ENCODE results near the gene CHSY1.

The CHSY1 gene

DNA sequence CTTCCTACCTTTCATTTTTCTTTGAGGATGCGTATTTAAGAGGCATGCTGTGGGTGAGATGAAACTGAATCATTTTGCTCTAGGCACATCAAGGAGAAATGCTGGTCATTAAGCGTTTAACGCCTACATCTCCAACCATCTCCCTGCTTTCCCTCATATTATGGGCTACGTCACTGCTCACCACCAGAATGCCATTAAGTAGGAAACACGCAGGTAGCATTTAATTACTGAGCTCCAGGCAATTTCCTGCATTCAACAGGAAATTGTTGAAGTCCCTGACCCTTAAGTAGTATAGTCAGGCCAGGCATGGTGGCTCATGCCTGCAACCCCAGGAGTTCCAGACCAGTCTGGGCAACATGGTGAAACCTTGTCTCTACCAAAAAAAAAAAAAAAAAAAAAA is 66.1 kb downstream of the CHSY1 start:
- no peak for DNase-seq

DNA sequence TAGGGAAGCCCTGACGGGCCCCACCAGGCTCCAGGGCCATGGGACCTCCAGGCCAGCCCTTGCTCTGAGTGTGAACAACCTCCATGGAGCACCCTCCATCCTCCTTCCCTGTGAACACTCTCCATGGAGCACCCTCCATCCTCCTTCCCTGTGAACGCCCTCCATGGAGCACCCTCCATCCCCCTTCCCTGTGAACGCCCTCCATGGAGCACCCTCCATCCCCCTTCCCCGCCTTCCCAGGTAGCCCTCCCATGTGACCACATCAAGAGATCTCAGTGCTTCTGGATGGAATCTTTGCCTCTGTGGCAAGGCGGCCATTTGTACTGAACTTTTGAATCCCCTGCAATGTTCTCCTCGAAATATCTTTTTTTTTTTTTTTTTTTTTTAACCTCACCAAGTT is 66.5 kb downstream of the CHSY1 start:
- peak; percentile 56 for DNase-seq

DNA sequence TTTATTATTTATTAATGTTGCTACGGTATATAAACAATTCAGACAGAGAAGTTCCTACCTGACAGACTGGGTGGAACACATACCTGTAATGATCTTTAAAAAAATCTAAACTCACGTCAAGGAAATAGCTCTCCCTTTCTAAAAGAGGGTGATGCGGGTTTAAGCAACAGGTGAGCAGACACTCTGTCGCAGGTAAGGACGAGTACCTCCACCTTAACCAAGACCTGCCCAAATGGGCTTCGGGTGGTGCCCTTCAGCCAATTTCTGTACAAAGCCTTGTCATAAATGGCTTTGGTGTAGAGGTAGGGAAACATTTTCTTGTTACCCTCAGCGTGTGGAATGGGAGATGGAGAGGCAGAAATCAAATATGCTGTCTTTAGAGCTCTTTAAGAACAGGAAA is 67.0 kb downstream of the CHSY1 start:
- DNase-seq = peak; percentile 37

DNA sequence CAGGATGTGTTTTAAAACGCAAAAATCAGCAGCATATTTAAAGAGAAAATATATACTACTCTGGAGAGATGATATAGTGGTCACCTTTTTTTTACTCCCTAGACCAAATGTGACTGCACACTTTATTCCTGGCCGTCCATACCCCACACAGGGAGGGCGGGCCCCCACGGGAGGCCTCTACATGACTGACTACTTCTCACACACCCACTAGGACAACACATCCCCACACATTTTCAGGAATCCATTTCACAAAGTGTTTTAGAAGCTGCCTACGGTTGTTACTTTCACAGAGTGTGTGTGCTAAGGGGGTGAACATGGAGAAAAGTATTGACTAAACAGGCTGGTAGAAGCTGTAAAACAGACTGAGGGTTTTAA is 67.9 kb downstream of the CHSY1 start:
- DNase-seq = no peak

DNA sequence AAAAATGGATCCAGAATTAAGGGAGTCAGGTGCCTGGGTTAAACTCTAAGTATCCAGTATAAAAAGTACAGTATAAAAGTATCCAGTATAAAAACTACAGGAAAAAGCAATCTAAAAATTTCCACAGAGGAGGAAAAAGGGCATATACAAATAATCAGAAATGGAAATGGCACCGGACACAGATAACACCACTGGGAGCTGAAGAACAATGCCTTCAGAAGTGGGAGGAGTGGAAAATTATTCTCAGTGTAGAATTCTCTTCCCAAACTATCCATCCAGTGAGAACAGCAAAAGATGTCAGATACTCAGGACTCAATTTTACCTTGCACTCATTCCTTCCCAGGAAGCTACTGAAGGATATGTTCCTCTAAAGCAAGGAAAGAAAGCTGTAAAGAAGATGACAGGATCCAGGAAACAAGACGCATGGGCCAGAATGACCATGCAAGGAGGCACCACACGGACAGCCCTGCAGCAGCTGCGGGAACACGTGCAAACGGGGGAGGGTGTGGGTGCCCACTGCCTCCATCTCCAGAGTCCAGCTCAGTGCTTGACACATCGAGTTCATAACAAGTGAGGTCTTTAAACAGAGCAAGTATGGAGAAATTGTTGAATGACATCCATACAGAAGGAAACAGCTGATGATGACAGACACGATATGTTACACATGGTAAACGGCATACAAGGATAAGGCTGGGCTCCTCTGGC is 68.5 kb downstream of the CHSY1 start:
- DNase-seq = peak; percentile 60

DNA sequence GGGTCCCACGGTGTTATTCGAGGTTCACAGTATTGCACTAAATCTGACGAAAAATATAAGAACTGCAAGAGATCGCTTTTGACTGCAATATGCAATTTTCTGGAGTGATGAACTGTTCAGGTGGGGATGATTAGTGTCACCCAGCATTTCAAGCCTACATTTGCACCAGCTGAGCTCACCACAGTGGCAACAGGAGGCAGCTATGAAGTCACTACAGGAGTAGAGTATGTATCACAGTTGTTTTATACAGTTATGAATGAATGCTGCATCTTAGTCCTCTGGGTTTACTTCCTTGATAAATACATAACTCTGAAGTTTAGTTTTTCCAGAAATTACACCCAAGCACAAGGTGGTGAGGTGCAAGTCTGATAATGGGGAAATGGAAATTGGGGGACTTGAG is 69.6 kb downstream of the CHSY1 start:
- no peak for DNase-seq

DNA sequence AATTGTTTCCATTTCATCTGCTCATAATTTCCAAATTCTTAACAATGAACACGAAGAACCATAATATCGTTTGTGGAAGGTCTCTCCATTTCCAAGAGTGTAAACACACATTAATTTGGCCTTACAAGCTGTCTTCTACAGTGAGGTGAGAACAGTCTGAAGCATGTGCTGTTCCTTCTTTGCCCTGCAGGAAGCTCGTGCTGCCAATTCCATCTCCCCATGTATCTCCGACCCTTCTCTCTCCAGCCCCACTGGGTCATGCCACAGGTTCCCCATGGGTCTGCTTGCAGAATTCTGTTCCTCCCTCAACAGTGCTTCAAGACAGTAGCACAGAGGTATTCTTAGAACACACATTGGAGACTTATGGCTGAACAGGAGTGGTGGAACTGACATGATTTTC is 70.5 kb downstream of the CHSY1 start:
- no peak for DNase-seq

DNA sequence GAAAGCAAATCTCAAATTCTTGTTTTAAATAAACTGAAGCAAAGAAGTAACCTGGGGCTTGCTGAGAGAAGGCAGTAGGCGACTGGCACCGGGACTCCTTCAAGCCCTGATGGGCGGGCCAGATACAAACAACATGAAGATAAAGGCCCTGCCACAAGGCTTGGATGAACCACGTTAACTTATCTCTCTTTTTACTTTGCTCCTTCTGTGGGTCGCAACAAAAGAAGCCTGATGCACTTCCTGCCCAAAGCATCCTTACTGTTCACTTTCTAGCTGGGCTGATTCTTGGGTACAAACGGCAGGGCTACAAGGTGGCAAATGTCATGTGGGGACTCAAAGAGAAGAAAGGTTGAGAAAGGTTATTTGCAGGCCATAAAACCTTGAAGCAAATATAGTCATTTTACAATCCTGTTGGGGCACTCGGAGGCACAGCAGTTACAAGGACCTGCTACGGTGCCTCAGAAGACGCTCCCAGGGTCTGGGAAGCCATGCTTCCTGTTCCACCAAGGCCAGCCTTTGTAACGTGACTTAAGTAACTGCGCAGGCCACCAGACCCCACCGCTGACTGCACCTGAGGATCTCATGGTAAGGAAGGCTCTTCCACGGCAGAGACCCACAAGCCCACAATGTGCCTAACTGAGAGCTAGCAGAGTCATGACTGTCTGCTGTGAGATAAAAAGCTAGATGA is 71.1 kb downstream of the CHSY1 start:
- peak; percentile 55 for DNase-seq

DNA sequence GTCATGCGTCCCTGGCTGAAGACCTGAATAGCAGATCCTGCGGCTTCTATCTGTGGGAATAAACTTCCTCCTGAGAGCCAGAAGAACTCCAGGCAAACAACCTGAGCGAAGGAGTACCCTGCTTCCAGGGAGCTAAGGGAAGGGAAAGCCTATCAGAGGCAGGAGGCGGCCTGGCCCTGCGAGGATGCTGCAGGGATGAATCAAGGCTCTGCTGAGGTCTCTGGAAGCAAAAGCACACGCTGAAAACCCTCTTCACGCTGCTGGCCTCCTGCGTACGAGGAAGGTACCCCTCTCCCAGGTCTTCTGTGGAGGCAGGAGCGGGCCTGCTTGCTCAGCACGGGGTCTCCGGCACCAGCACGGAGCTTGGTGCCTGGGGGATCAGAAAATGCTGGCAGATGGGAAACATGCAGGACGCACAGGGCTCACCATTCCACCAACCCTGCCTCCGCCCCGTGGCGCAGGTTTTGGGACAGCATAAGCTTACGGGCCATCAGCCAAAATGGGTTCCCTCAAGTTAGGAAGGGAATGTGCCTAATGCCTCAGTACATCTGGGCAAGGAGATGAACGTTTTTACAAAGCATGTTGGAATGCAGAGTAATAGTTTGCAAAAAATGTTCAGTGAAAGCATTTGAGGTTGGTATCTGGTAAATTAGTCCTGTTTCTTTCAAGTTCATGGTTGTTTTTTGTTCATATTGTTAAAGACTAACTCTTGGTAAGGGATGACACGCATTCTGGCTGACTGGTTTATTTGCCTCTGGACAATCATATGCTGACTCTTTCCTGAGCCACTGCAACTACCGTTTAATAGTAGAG is 72.3 kb downstream of the CHSY1 start:
- DNase-seq = peak; percentile 52

DNA sequence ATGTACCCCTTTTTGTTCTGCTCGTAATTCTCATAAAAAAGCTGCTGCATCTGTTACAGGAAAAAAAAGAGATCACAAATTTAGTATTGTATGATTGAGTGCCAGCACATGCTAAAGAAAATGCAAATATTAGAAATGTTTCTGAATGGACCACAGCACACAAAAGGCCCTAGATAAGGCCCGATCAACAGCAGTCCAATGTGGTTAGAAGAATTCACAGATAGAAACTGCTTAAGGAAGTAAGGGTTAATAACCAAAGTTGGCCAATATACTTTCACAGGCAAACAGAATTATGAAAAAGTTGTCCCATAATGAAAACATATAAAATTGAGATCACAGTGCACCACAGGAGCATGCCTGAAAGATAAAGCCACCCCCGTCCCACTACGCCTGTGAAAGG is 72.9 kb downstream of the CHSY1 start:
- DNase-seq = no peak

DNA sequence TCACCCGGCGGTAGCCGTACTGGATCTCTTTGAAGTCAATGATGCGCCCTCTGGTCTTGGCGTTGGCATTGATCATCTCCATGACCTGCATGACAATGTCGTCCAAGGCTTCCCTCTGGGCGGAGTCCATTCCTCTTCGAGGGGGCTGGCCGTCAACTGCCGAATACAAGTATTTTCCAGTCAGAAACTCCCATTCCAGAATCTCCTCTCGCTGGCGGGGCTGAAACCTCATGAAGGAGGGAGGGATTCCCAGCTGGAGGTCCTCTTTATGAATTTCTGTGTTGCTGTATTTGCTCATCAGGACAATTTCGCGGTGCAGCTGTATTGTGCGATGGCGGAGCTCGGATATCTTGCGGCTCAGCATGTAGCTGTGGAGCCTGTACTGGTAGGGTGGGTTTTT is 73.4 kb downstream of the CHSY1 start:
- peak; percentile 50 for DNase-seq

DNA sequence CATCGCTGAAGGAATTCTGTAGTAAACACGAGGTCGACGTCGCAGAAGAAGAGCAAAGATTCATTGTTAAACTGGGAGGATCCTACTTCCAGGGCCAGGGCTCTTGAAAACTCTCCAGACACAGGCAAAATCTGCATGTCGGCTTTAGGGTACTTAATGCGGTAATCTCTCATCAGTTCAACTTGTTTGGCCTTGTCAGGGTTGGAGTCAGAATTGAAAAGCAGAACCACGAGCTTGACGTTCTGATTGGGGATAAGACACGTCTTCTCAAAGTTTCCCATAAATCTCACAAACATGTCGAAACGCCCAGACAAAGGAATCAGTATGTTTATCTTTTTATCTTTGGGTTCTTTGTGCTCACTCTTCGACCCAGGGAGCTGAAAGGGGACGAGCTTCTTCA is 74.0 kb downstream of the CHSY1 start:
- peak; percentile 14 for DNase-seq

DNA sequence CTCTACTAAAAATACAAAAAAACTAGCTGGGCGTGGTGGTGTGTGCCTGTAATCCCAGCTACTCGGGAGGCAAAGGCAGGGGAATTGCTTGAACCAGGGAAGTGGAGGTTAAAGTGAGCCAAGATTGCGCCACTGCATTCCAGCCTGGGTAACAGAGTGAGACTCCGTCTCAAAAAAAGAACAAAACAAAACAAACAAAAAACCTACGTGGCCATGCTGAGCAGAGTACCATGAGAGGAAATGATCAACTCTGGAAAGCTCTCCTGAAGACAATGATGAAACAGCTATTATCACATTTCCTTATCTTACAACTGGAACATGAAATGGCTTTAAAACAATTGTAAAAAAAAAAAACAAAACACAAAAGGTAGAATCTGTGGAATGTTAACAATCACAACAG is 75.2 kb downstream of the CHSY1 start:
- DNase-seq = peak; percentile 28

DNA sequence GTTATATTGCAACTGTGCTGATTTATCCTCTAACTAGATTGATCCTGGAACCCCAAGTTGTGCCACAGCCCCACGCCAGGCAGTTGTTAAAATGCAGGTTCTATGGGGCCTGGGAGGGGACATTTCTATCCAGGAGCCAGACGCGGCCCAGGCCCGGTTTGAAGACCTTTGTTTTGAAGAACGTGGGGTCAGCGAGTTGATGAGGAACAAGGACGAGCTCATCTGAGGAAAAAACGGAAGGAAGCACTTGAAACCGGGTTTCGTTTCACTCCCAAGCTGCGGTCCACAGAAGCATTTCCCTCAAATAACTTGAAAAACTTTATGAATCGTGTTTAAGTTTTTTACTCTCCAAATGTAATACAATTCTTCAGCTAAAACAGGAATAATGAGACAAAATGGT is 76.4 kb downstream of the CHSY1 start:
- DNase-seq = peak; percentile 51

DNA sequence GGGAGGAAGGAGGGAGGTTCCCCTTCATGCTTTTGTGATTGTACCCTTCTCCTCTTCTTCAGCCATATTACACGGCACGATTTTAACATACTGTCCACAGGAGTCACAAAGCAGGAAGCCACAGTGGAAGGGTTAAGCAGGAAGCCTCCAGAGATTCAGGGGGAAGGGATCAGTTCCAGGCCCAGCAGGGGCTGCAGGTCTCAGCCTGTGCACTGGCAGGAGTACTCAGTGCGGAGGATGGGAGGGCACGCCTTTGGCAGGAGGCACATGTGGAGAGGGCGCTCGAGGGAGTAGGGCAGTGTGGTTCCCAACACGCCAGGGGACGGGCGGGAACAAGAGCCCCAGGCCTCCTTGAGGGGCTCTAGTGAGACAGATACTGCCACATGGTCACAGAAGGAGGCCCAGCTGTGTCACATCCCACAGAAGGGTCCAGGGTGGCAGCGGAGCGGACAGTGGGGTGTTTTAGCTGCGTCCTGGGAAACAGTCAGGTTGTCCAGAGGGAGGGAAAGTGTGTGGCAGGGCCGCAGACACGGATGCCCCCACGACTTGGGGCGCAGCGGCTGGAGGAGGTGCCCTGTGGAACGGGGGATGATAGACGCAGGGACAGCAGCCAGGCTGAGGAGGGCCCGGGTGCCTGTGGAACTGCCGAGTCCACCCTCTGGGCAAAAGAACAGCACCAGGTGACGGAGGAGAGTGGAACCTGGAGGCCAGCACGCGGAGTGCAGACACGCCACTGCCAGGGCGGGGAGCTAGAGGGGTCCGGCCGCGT is 77.5 kb downstream of the CHSY1 start:
- DNase-seq = peak; percentile 59

DNA sequence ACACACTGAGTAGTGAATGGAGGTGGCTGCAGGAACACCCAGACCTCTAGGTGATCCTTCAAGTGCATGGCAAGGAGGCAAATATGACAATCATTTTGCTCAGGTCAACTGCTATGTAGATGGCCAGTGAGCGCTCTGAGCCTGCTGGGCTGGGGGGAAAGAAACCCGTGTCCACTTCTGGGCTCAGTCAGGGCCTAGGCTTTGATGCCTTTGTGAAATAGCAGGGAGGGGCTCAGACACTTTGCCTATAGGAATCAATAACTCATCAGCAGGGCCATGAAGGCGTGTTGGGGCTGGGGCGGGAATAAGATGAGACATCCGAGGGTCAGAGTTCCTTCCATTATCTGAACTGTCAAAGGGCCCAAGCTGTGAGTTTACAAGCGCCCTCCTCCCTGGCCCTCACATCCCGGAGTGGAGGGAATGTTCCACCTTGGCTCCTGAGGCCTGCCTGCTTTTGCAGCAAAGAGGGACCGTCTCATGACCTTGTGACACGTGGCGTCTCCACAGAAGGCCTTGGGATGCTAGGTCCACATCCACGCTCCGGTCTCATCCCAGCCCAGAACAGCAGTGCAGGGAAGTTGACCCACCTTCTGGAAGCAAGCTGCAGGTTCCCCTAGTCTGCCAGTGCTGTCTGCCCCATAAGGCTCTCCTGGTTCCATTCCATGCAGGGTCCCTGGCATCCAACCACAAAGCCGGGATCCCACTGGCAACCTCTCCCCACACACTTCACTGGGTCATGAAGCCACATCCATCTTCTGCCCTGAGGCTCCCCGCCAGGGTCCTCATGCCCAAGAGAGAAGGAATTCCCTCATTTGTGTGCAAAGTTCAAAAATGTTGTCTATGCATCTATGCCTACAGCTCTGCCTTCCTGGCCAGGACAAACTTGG is 78.4 kb downstream of the CHSY1 start:
- peak; percentile 55 for DNase-seq

DNA sequence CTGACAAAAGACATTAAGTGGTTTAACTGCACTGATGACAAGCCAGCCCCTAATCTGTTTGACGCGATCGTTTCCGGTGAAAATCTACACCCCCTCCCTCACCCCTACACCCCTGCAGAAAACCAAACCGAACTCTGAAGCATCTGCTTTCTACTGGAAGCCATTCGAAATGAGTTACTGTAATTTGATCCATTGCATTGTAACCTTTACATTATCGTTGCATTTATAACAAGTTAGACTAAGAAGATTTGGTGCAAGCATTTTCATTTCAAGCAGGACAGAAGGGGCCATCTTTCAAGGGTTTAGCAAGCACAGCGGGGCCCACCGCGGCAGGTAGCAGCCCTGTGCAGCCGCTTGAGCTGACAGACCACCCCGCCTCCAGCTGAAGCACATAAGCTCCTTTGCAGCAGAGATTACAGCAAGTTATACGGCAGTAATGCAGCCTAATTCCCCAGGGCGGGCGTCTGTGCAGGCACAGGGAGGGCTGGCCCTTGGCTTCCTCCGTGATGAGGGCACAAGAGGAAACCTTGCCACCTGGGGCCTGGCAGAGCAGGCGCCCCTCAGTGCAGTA is 79.3 kb downstream of the CHSY1 start:
- peak; percentile 57 for DNase-seq

DNA sequence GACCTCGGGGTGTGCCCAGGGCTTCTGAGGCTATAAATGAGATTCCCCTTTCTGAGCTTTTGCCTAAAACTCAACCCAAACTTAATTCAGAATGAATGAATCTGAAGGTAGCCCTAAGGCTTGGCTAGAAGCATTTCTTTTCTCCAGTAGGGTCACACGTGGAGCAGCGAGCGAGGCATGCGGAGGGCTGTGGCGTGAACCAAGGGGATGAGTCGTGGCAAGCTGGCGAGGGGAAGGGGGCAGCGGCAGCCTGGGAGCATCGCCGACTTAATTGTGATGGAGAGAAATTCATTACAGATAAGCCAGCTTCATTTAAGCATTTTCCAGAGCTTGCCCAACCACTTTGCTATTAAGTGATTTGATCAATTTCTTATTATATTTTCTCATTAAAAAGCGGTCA is 79.9 kb downstream of the CHSY1 start:
- no peak for DNase-seq

DNA sequence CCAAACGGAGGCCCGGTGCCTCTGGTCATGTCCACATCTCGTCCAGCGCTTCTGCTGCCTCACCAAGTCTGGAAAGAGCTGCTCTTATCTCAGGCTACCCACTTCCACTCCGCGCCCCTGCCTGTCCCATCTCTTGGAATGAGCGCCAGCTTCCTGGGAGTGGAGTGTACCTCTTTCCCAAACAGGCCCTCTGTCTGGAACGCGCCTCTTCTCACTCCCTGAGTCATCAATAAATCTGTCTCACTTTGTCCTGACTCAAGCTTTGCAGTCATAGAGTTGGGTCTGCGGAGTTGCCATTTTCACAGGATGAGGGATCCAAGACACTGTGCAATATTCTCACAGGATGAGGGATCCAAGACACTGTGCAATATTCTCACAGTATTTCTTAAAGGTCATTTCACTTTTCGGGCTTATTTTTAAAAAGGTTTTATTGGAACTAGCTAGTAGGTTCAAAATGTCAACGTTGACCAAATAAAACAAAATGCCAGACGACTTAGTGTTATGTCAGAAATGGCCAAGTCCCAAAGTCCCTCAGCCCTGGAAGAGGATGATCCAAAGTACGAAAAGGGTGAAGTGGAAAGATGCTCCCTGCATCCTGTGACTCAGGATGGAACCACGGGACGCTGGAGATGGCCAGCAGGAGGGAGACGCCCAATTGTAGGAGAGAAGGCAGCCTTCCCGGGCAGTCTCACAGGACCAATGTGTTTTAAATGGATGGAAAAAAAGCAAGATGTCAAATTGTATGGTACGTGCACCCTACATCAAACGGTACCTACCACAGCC is 81.1 kb downstream of the CHSY1 start:
- peak; percentile 27 for DNase-seq

DNA sequence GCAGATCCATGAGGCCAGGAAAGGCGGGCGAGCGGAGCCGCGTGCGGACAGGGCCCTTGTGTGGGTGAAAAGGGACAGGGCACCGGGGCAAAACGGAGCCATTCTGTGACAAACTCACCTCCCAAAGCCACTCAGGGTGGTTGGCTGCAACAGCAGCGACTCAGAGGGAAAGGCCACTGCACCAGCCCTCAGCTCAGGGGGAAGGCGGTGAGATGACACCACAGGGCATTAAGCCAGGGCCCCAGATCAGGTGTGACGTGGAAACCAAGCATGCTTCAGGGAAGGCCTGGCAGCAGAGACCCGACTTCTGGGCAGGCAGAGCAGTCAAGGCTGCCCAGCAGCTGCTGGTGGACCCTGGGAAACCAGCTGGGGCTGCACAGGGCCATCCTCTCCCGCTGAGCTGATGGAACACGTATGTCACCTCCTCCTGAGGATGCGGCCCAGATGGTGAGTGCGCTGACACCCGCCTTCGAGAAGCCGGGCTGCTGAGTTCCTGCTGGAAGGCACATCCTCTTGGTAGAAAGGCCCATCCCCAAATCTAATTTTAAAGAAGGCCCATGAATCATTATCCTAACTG is 82.3 kb downstream of the CHSY1 start:
- DNase-seq = peak; percentile 53

Data from activated effector memory CD4-positive, alpha-beta T cell treated with anti-CD3 and anti-CD28 coated beads, Interleukin-2, amount 50 U/mL, for 16 hours (primary cell).